Heart right ventricle (tissue), 16 donors: ENCODE data around the gene DSN1. TPM values are rescaled to one million over a fixed set of nuclear protein-coding genes. Genes with fewer than 3 reads are reported as not detected.

ENCODE experiments used
- ATAC-seq, 8 donors: fragments of 200-7000 bp; cut with Tn5 transposase; one replicate each; pipeline ENCODE4 v1.9.1; 2020; ENCODE audit warnings: mild to moderate bottlenecking in 8 of 8, moderate library complexity in 8 of 8, moderate number of reproducible peaks in 1 of 8
- DNase-seq, 2 donors: peaks; one replicate each; pipeline ENCODE4 v3.0.0-alpha.2; 2020
- H3K27ac ChIP-seq, 10 donors: fragments of 200-600 bp; sonication (generic) in 2 of 10; one replicate each; pipeline versions ENCODE4 v1.5.0 to v1.8.0; 2020 to 2022; ENCODE audit warnings: mild to moderate bottlenecking in 3 of 10
- H3K27me3 ChIP-seq, 7 donors: fragments of 200-600 bp; one replicate each; pipeline ENCODE4 v1.8.0; 2021 to 2022; ENCODE audit warnings: mild to moderate bottlenecking in 2 of 7
- H3K36me3 ChIP-seq, 9 donors: fragments of 200-600 bp; sonication (generic) in 1 of 9; one replicate each; pipeline versions ENCODE4 v1.5.0 to v1.8.0; 2020 to 2022; ENCODE audit warnings: mild to moderate bottlenecking in 2 of 9
- H3K4me1 ChIP-seq, 9 donors: fragments of 200-600 bp; sonication (generic) in 1 of 9; one replicate each; pipeline versions ENCODE4 v1.5.0 to v1.8.0; 2020 to 2022; ENCODE audit warnings: mild to moderate bottlenecking in 4 of 9
- H3K4me3 ChIP-seq, 10 donors: fragments of 200-600 bp; sonication (generic) in 2 of 10; one replicate each; pipeline versions ENCODE4 v1.5.0 to v1.8.0; 2020 to 2022; ENCODE audit warnings: mild to moderate bottlenecking in 7 of 10, moderate library complexity in 2 of 10
- H3K9me3 ChIP-seq, 11 donors: fragments of 200-600 bp in 10 of 11; sonication (generic) in 2 of 11; one replicate each; pipeline versions ENCODE4 v1.5.0 to v1.8.0; 2013 to 2022; ENCODE audit warnings: mild to moderate bottlenecking in 2 of 11, control low read depth in 1 of 11, moderate library complexity in 1 of 11
- WGBS, 2 donors: extraction: QIAGEN DNeasy Blood & Tissue Kit; methylation state at CpG; one replicate each; pipeline ENCODE4 v1.1.7; 2013; ENCODE audit warnings: inconsistent platforms in 1 of 2; 5-methylcytosine and 5-hydroxymethylcytosine counted together
- intact Hi-C, 10 donors: fragments of 100-400 bp; cut with DNase I; formaldehyde crosslinking; loops; one replicate each; pipeline versions ENCODE4 v1.11.1 to v1.14.2; 2022
- polyA plus RNA-seq, 2 donors: library from polyadenylated mRNA; stranded (reverse); fragments of 200-250 nt; gene quantifications; one replicate each; pipeline ENCODE4 v1.2.3, GENCODE V29; 2013
- total RNA-seq, 10 donors: library from RNA; stranded (reverse); fragmentation: NEBNext Ultra II Directional in 3 of 10; extraction: Animal tissue kit (Norgen Biotek cat#: 25700) in 3 of 10; gene quantifications; one replicate each; pipeline versions ENCODE4 v1.2.1 to v1.2.4, GENCODE V29; 2021 to 2023
- TF ChIP-seq, protein P1 (sequence below), 9 donors: fragments of 200-600 bp; sonication (generic) in 2 of 9; IDR thresholded peaks; one replicate each; pipeline versions ENCODE4 v1.5.0 to v1.8.0; 2021 to 2022; ENCODE audit warnings: antibody characterized with exemption in 9 of 9, mild to moderate bottlenecking in 5 of 9, moderate library complexity in 1 of 9
- donor health status: Arrhythmogenic right ventricular cardiomyopathy.
- donor health status: ischemic (EF 13 %, LVEDD 7.1; RV severe dilation, severe dysfunction).
- donor health status: healthy with polysubstance abuse.
- donor health status: DM: no; HTN: yes; CAD: no.
- donor health status: DM: no; HTN: no; CAD: no.
- donor health status: ischemic (EF 25% LVEDD 6.9; RV normal size, moderate dysfunction).
- donor health status: ischemic (EF 25% LVEDD 5.7; RV mildly dilated, moderate dysfunction).
- donor health status: healthy.
- donor health status: DM: yes; HTN: yes; CAD: no.
- donor health status: Ischemic cardiomyopathy.
- donor health status: ischemic (EF 35%, LVEDD 5.7; RV mildly dilated, moderate dysfunction).
- donor health status: nonischemic (EF 11% LVEDD 7.7; RV severe dilation, severe dysfunction).
- donor health status: DM: yes; HTN: yes; CAD: no.
- donor health status: PGD.
- donor health status: ischemic (EF 29% LVEDD 5.4; RV normal size, mild dysfunction).
- donor health status: nonischemic (EF 23%, LVEDD 6.1; RV moderate dilation, normal function).

Gene DSN1
- total and polyA plus RNA-seq, 12 donors: 3.2 to 6.0 (median 4.9) TPM

DNA sequence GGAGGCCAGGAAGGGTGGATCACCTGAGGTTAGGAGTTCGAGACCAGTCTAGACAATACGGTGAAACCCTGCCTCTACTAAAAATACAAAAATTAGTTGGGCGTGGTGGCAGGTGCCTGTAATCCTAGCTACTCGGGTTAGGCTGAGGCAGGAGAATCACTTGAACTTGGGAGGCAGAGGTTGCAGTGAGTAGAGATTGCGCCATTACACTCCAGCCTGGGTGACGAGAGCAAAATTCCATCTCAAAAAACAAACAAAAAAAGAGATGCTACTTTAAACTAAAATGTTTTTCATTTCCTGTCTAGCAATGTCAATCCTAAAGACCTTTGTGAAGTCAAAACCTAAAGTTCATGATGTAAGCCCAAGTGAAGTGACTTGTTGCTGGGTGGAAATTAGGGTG lies 12.9 kb downstream of the DSN1 start:
- H3K9me3 ChIP-seq: no peaks in the 10 kb centered on the region
- peaks cover 0 to 59% (median 0%) of the 10 kb centered on the region in 9 donors for H3K36me3 ChIP-seq
- no peak overlapping the region for H3K27ac ChIP-seq
- TF ChIP-seq, protein P1, sequence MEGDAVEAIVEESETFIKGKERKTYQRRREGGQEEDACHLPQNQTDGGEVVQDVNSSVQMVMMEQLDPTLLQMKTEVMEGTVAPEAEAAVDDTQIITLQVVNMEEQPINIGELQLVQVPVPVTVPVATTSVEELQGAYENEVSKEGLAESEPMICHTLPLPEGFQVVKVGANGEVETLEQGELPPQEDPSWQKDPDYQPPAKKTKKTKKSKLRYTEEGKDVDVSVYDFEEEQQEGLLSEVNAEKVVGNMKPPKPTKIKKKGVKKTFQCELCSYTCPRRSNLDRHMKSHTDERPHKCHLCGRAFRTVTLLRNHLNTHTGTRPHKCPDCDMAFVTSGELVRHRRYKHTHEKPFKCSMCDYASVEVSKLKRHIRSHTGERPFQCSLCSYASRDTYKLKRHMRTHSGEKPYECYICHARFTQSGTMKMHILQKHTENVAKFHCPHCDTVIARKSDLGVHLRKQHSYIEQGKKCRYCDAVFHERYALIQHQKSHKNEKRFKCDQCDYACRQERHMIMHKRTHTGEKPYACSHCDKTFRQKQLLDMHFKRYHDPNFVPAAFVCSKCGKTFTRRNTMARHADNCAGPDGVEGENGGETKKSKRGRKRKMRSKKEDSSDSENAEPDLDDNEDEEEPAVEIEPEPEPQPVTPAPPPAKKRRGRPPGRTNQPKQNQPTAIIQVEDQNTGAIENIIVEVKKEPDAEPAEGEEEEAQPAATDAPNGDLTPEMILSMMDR (IDR thresholded peaks at IDR 0.05): no peak
- DNase-seq (no peak), ATAC-seq (no peak)
- H3K27me3 ChIP-seq: no peaks in the 10 kb centered on the region
- 94 to 95% methylated on average over 6 of the region's 6 CpGs for WGBS, 2 donors
- no peak overlapping the region for H3K4me3 ChIP-seq
- peaks cover 0 to 25% (median 9%) of the 10 kb centered on the region in 9 donors for H3K4me1 ChIP-seq
- intact Hi-C loops: no loop called here

DNA sequence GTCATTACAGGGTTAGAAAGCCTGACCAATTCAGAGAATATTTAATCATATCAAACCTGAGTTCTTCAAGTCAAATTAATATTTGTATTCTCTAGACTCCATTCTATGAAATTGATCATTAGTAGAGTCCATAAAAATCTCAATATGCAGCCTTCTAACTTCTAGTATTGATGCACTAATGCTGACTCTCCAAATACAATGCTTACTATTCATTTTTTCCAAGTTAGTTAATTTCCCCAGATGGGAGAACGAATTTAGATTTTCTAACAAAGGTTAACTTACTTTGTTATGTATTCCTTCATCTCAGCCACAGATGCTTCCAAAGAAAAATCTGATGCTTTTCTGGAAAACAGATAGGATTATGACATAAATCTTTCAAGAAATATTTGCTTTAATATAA lies 15.3 kb downstream of the DSN1 start:
- no peaks in the 10 kb centered on the region for H3K27me3 ChIP-seq
- WGBS, 2 donors: 79 to 95% methylated on average over 1 of the region's 1 CpG
- no peaks in the 10 kb centered on the region for H3K9me3 ChIP-seq
- no peak overlapping the region for H3K4me3 ChIP-seq
- no peak for DNase-seq
- intact Hi-C loops: loop anchor here in 4 of 10 donors (10.0 kb wide), 4 partner anchors 143 to 203 kb away; partner anchors contain the start of genes RAB5IF (in 1 of the 4) and TGIF2 (in 1 of the 4)
- no peak for ATAC-seq
- TF ChIP-seq, protein P1 (IDR thresholded peaks at IDR 0.05): no peak
- peaks cover 0 to 64% (median 0%) of the 10 kb centered on the region in 9 donors for H3K36me3 ChIP-seq
- peaks cover 0 to 33% (median 15%) of the 10 kb centered on the region in 9 donors for H3K4me1 ChIP-seq
- H3K27ac ChIP-seq: peak overlapping the region in 9 of 10 donors; percentile 24 to 85 (median 68)

DNA sequence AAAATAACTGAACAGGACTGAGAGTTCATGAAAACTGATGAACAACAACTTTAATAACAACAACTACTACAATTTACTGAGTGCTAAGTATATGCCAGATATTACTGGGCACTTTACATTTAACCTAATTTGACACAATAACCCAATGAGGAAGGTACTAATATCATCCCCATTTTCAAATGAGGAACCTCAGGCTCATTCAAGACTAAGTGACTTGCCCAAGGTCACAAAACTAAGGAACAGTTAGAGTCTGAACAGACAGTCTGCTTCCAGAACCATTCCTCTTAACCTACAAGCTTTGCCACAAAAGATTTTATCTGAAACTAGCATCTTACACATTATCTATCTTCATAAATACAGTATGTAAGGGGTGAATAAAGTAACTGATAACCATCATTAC lies 17.1 kb downstream of the DSN1 start:
- Histone ChIP-seq H3K27me3 (no peaks in the 10 kb centered on the region), H3K4me3 (no peak overlapping the region), H3K4me1 (peaks cover 0 to 33% (median 15%) of the 10 kb centered on the region in 9 donors), H3K9me3 (no peaks in the 10 kb centered on the region), H3K36me3 (peaks cover 0 to 67% (median 8%) of the 10 kb centered on the region in 9 donors), H3K27ac (peak overlapping the region in 5 of 10 donors; percentile 53 to 85 (median 75))
- ATAC-seq (no peak), DNase-seq (no peak)
- TF ChIP-seq, protein P1 (IDR thresholded peaks at IDR 0.05): no peak
- intact Hi-C loops: loop anchor here in 4 of 10 donors (10.0 kb wide), 4 partner anchors 142 to 202 kb away; partner anchors contain the start of genes RAB5IF (in 1 of the 4) and TGIF2 (in 1 of the 4)

DNA sequence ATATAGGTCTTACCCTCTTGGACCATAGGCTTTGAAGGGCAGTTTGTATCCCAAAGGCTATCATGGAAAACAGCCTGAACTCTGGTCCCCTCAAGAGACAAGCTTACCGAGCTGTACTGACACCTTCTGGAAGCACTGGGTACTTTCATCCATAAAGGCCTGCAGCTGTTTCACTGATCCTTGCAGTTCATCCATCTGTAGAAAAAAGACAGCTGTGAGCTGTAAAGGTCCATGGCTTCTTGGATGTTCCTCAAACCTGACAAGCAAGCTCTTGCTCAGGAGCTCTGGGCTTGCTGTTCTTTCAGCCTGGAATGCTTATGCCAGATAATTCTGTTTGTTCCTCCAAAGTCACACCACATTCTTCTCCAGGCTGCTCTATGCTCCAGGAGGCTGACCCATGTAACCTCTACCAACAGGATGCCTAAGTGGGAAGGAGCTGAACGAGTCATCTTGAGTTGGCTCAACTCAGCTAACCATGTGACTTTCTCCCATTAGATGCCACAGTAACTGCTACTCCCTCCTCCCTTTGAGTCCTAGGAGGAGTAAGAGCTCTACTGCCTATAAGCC lies 18.8 kb downstream of the DSN1 start:
- Histone ChIP-seq H3K27ac (peak overlapping the region in 2 of 10 donors; percentile 20 to 44), H3K4me1 (peaks cover 0 to 33% (median 15%) of the 10 kb centered on the region in 9 donors), H3K27me3 (no peaks in the 10 kb centered on the region), H3K4me3 (no peak overlapping the region), H3K9me3 (no peaks in the 10 kb centered on the region), H3K36me3 (peaks cover 0 to 58% (median 8%) of the 10 kb centered on the region in 9 donors)
- TF ChIP-seq, protein P1 (IDR thresholded peaks at IDR 0.05): peak; percentile 64 to 87 (median 83)
- 0 to 2% methylated on average over 2 of the region's 2 CpGs for WGBS, 2 donors
- DNase-seq (peak in 1 of 2 donors; percentile 68), ATAC-seq (peak; percentile 69 to 89 (median 84))
- intact Hi-C loops: loop anchor here in 7 of 10 donors (2.0 to 10.0 kb wide), 8 partner anchors 37 to 200 kb away; partner anchors contain the start of genes RAB5IF (in 1 of the 7) and TGIF2 (in 1 of the 7)
